ENCODE data around the gene SLC8A1. TPM values are rescaled to one million over a fixed set of nuclear protein-coding genes. Genes with fewer than 3 reads are reported as not detected.

Gene SLC8A1
- total RNA-seq, 2 experiments from 2014 or later: 0.47 to 0.59 TPM

GRCh38 chr2:40200366-40200915, 251.4 kb downstream of the SLC8A1 start:
- Histone ChIP-seq H3K36me3 (ENCODE audit: insufficient read depth, low read length) (no peaks in the 10 kb centered on the region), H3K4me1 (ENCODE audit: insufficient read depth, low read length) (no peaks in the 10 kb centered on the region), H3K27ac (ENCODE audit: low read depth in 1 of 2, low read length in 2 of 2) (no peak overlapping the region), H3K27me3 (ENCODE audit: control insufficient read depth in 1 of 2, insufficient read depth in 2 of 2, low read length in 2 of 2) (no peaks in the 10 kb centered on the region), H3K9me3 (ENCODE audit: control insufficient read depth in 1 of 2, insufficient read depth in 1 of 2, low read length in 2 of 2) (no peaks in the 10 kb centered on the region), H3K4me3 (ENCODE audit: low read length) (no peak overlapping the region)
- no peaks in the 10 kb centered on the region for H3K27me3 Mint-ChIP-seq
- H3K27ac Mint-ChIP-seq: no peak overlapping the region
- intact Hi-C loops (cut with DNase I, micrococcal nuclease): no loop called here
- H3K9me3 Mint-ChIP-seq: no peaks in the 10 kb centered on the region
- no peaks in the 10 kb centered on the region for H3K36me3 Mint-ChIP-seq (ENCODE audit: low read depth)
- no peak for ATAC-seq (ENCODE audit: poor library complexity)
- DNase-seq: no peak
- H3K4me1 Mint-ChIP-seq (ENCODE audit: low read depth): no peaks in the 10 kb centered on the region
- no peak overlapping the region for H3K4me3 Mint-ChIP-seq
- no peak for TF ChIP-seq CTCF (IDR thresholded peaks at IDR 0.05)
- ChIA-PET CTCF (no interaction called here), POLR2A (no interaction called here)

- H3K4me1 ChIP-seq (ENCODE audit: insufficient read depth, low read length): no peaks in the 10 kb centered on the region
- TF ChIP-seq CTCF (IDR thresholded peaks at IDR 0.05): no peak
- Mint-ChIP-seq H3K9me3 (no peaks in the 10 kb centered on the region), H3K36me3 (ENCODE audit: low read depth) (no peaks in the 10 kb centered on the region), H3K27me3 (no peaks in the 10 kb centered on the region), H3K4me1 (ENCODE audit: low read depth) (no peaks in the 10 kb centered on the region), H3K27ac (no peak overlapping the region), H3K4me3 (no peak overlapping the region)
- ChIA-PET POLR2A (no interaction called here), CTCF (no interaction called here)
- no peaks in the 10 kb centered on the region for H3K27me3 ChIP-seq (ENCODE audit: control insufficient read depth in 1 of 2, insufficient read depth in 2 of 2, low read length in 2 of 2)
- no peak overlapping the region for H3K27ac ChIP-seq (ENCODE audit: low read depth in 1 of 2, low read length in 2 of 2)
- H3K9me3 ChIP-seq (ENCODE audit: control insufficient read depth in 1 of 2, insufficient read depth in 1 of 2, low read length in 2 of 2): no peaks in the 10 kb centered on the region
- no peak for DNase-seq
- intact Hi-C loops (cut with DNase I, micrococcal nuclease): no loop called here
- H3K4me3 ChIP-seq (ENCODE audit: low read length): no peak overlapping the region
- no peaks in the 10 kb centered on the region for H3K36me3 ChIP-seq (ENCODE audit: insufficient read depth, low read length)
- ATAC-seq (ENCODE audit: poor library complexity): no peak
These were observed 252.1 kb downstream of the SLC8A1 start for GRCh38 chr2:40199771-40200170.

- H3K4me1 ChIP-seq (ENCODE audit: insufficient read depth, low read length): no peaks in the 10 kb centered on the region
- no peaks in the 10 kb centered on the region for H3K9me3 ChIP-seq (ENCODE audit: control insufficient read depth in 1 of 2, insufficient read depth in 1 of 2, low read length in 2 of 2)
- ATAC-seq (ENCODE audit: poor library complexity) (no peak), DNase-seq (no peak)
- H3K4me1 Mint-ChIP-seq (ENCODE audit: low read depth): no peaks in the 10 kb centered on the region
- H3K27me3 Mint-ChIP-seq: no peaks in the 10 kb centered on the region
- intact Hi-C loops (cut with DNase I, micrococcal nuclease): no loop called here
- no peak overlapping the region for H3K27ac ChIP-seq (ENCODE audit: low read depth in 1 of 2, low read length in 2 of 2)
- H3K9me3 Mint-ChIP-seq: no peaks in the 10 kb centered on the region
- ChIA-PET CTCF (no interaction called here), POLR2A (no interaction called here)
- H3K27ac Mint-ChIP-seq: no peak overlapping the region
- H3K36me3 Mint-ChIP-seq (ENCODE audit: low read depth): no peaks in the 10 kb centered on the region
- no peak overlapping the region for H3K4me3 Mint-ChIP-seq
- no peaks in the 10 kb centered on the region for H3K27me3 ChIP-seq (ENCODE audit: control insufficient read depth in 1 of 2, insufficient read depth in 2 of 2, low read length in 2 of 2)
- no peaks in the 10 kb centered on the region for H3K36me3 ChIP-seq (ENCODE audit: insufficient read depth, low read length)
- H3K4me3 ChIP-seq (ENCODE audit: low read length): no peak overlapping the region
- no peak for TF ChIP-seq CTCF (IDR thresholded peaks at IDR 0.05)
These were observed 254.8 kb downstream of the SLC8A1 start for GRCh38 chr2:40197121-40197520.
